Parathyroid adenoma (tissue), 2 donors: ENCODE data around the gene FCMR.
"Not testable (repeated sequence)": the region's sequence is repeated elsewhere in the genome, so short reads cannot be mapped to it uniquely, and the experiment has no call there.

Source experiments
- H2AFZ ChIP-seq: fragments of 300-600 bp; sonication (generic); one replicate; pipeline ENCODE4 v1.7.0; 2017; ENCODE audit warnings: antibody characterized with exemption, mild to moderate bottlenecking
- H3K27ac ChIP-seq: fragments of 300-600 bp; sonication (generic); one replicate; pipeline ENCODE4 v1.7.0; 2017
- H3K27me3 ChIP-seq: fragments of 300-600 bp; sonication (generic); one replicate; pipeline ENCODE4 v1.7.0; 2017; ENCODE audit warnings: low read length; ENCODE audit not compliant: control insufficient read depth, insufficient read depth
- H3K36me3 ChIP-seq: fragments of 300-600 bp; sonication (generic); one replicate; pipeline ENCODE4 v1.7.0; 2017; ENCODE audit warnings: low read length; ENCODE audit not compliant: control insufficient read depth, insufficient read depth
- H3K4me1 ChIP-seq: fragments of 300-600 bp; sonication (generic); one replicate; pipeline ENCODE4 v1.7.0; 2017; ENCODE audit warnings: control low read depth
- H3K4me2 ChIP-seq: fragments of 300-600 bp; sonication (generic); one replicate; pipeline ENCODE4 v1.7.0; 2017; ENCODE audit warnings: low read length
- H3K4me3 ChIP-seq: fragments of 300-600 bp; sonication (generic); one replicate; pipeline ENCODE4 v1.7.0; 2017; ENCODE audit warnings: low read depth, low read length
- H3K79me2 ChIP-seq: fragments of 300-600 bp; sonication (generic); one replicate; pipeline ENCODE4 v1.7.0; 2017; ENCODE audit warnings: control low read depth
- H3K9ac ChIP-seq: fragments of 300-600 bp; sonication (generic); one replicate; pipeline ENCODE4 v1.7.0; 2017; ENCODE audit warnings: mild to moderate bottlenecking
- H3K9me3 ChIP-seq: fragments of 300-600 bp; sonication (generic); one replicate; pipeline ENCODE4 v1.7.0; 2017; ENCODE audit warnings: low read length; ENCODE audit not compliant: control insufficient read depth
- CTCF ChIP-seq: fragments of 300-600 bp; sonication (generic); IDR thresholded peaks from one replicate; pipeline ENCODE4 v1.7.0; 2017; ENCODE audit warnings: antibody characterized with exemption, mild to moderate bottlenecking
- donor health status: primary hyperparathyroidism.

Gene FCMR

GRCh38 chr1:206854401-206855129, 67.2 kb downstream of the FCMR start:
- no peaks in the 10 kb centered on the region for H3K36me3 ChIP-seq
- no peak overlapping the region for H3K9ac ChIP-seq
- no peaks in the 10 kb centered on the region for H3K27me3 ChIP-seq
- H3K4me3 ChIP-seq: no peak overlapping the region
- no peak overlapping the region for H3K27ac ChIP-seq
- no peaks in the 10 kb centered on the region for H3K4me1 ChIP-seq
- H3K4me2 ChIP-seq: no peak overlapping the region
- H2AFZ ChIP-seq: no peak overlapping the region
- H3K79me2 ChIP-seq: no peaks in the 10 kb centered on the region
- no peak for TF ChIP-seq CTCF
- no peaks in the 10 kb centered on the region for H3K9me3 ChIP-seq

GRCh38 chr1:206853696-206854095, 68.0 kb downstream of the FCMR start:
- H3K4me2 ChIP-seq, H3K4me3 ChIP-seq: not testable (repeated sequence)

More at GRCh38 chr1:206853696-206854095, 68.0 kb downstream of the FCMR start:
- H3K36me3 ChIP-seq, H3K79me2 ChIP-seq, H3K27me3 ChIP-seq, H3K9me3 ChIP-seq, H3K9ac ChIP-seq, H3K4me1 ChIP-seq, H3K27ac ChIP-seq, H2AFZ ChIP-seq: not testable (repeated sequence)
